ENCODE measurements around the gene SYTL2.

DNA sequence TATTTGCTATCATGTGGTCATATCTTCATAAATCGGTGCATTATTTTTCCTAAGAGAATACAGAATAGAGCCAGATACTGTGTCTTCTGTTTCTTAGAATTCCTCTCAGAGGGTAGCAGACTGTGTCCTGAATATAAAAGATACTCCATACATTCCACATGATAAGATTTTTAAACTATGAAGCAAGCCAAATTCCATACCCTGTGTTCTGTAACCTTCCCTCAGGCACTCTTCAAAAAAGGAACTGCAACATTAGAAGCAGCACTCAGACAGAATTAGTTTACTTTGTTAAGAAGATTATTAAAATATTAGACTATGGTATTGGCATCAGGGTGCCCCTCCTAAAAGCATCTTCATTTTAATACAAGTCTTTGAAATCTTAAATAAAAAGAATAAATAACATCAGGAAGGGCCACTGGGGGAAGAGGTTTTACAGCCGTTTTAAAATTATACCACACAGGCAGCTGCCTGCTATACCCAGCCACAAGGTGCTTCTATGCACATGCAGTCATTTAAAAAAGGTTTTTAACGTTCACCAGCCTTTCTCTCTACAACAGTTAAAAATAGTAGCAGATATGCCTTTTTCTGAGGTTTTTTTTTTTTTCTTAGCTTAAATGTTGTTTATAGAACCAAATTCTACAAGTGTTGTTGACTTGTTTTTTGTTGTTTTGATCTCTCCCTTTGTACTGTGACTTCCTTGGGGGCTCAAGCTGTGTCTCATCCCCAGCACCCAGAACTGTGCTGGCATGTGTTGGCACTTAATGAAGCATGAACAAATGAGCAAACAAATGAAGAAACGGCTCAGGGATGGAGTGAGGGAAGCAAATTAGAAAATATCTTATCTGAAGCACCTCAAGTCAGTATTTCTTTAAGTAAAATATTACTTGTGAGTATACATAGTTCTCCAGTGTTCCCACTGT lies 70.2 kb downstream of the SYTL2 start:
- TF ChIP-seq, protein P1, sequence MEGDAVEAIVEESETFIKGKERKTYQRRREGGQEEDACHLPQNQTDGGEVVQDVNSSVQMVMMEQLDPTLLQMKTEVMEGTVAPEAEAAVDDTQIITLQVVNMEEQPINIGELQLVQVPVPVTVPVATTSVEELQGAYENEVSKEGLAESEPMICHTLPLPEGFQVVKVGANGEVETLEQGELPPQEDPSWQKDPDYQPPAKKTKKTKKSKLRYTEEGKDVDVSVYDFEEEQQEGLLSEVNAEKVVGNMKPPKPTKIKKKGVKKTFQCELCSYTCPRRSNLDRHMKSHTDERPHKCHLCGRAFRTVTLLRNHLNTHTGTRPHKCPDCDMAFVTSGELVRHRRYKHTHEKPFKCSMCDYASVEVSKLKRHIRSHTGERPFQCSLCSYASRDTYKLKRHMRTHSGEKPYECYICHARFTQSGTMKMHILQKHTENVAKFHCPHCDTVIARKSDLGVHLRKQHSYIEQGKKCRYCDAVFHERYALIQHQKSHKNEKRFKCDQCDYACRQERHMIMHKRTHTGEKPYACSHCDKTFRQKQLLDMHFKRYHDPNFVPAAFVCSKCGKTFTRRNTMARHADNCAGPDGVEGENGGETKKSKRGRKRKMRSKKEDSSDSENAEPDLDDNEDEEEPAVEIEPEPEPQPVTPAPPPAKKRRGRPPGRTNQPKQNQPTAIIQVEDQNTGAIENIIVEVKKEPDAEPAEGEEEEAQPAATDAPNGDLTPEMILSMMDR (IDR thresholded peaks at IDR 0.05) = no peak
- TF ChIP-seq POLR2A (IDR thresholded peaks at IDR 0.05) = no peak

All from breast epithelium (tissue), 3 donors.